GM19467 (cell line): ENCODE results near the gene CD69.
A peak's percentile ranks its signal among the peaks of the same experiment; 100 is the strongest.
"Not testable (repeated sequence)": the region's sequence is repeated elsewhere in the genome, so short reads cannot be mapped to it uniquely, and the experiment has no call there.

Experiments used
- ATAC-seq: cut with Tn5 transposase; IDR thresholded peaks from one replicate; pipeline ENCODE4 v1.9.1; 2021; ENCODE audit warnings: mild to moderate bottlenecking, moderate library complexity; ENCODE audit not compliant: unreplicated experiment

The CD69 gene

GRCh38 chr12:9751204-9752144, 9.2 kb downstream of the CD69 start:
- no peak for ATAC-seq

- ATAC-seq, result peak; percentile 62
Observed at GRCh38 chr12:9750276-9751203, 10.2 kb downstream of the CD69 start.

- ATAC-seq, result no peak
Observed at GRCh38 chr12:9749640-9750039, 11.1 kb downstream of the CD69 start.

- no peak for ATAC-seq
Observed at GRCh38 chr12:9745199-9745598, 15.5 kb downstream of the CD69 start.

- peak; percentile 44 for ATAC-seq
Observed at GRCh38 chr12:9742661-9743060, 18.0 kb downstream of the CD69 start.

- ATAC-seq, result peak; percentile 67
Observed at GRCh38 chr12:9741726-9742125, 19.0 kb downstream of the CD69 start.

- ATAC-seq, result no peak
Observed at GRCh38 chr12:9740106-9740750, 20.5 kb downstream of the CD69 start.

GRCh38 chr12:9739404-9740105, 21.1 kb downstream of the CD69 start:
- not testable (repeated sequence) for ATAC-seq

- ATAC-seq, result not testable (repeated sequence)
Observed at GRCh38 chr12:9738905-9739304, 21.8 kb downstream of the CD69 start.

GRCh38 chr12:9736936-9737705, 23.6 kb downstream of the CD69 start:
- no peak for ATAC-seq

- no peak for ATAC-seq
Observed at GRCh38 chr12:9735601-9736000, 25.1 kb downstream of the CD69 start.

GRCh38 chr12:9732921-9733461, 27.7 kb downstream of the CD69 start, which contains the start of gene CLECL1:
Gene CLECL1 (minus strand): TSS chr12:9733097.
- peak; percentile 29 for ATAC-seq

GRCh38 chr12:9731797-9732196, 28.9 kb downstream of the CD69 start:
- ATAC-seq, result no peak

GRCh38 chr12:9731393-9731792, 29.3 kb downstream of the CD69 start:
- ATAC-seq, result no peak

GRCh38 chr12:9730591-9730990, 30.1 kb downstream of the CD69 start:
- ATAC-seq, result no peak

- ATAC-seq, result no peak
Observed at GRCh38 chr12:9730011-9730410, 30.7 kb downstream of the CD69 start.

- ATAC-seq, result no peak
Observed at GRCh38 chr12:9729082-9729481, 31.6 kb downstream of the CD69 start.

- no peak for ATAC-seq
Observed at GRCh38 chr12:9727813-9728212, 32.9 kb downstream of the CD69 start.

GRCh38 chr12:9725213-9725870, 35.4 kb downstream of the CD69 start:
- ATAC-seq, result no peak
